ENCODE measurements around the gene VPS45.

GRCh38 chr1:150093805-150094204 lies 26.2 kb downstream of the VPS45 start:
- no peak for TF ChIP-seq CTCF (IDR thresholded peaks at IDR 0.05; ENCODE audit: insufficient read depth, low read length, poor library complexity, severe bottlenecking)
- no peak for TF ChIP-seq EZH2phosphoT487 (conservative IDR thresholded peaks at IDR 0.05; ENCODE audit: low read length)

All from SU-DHL-6 (cell line).